ENCODE results near the gene RPL19.
"Not testable (repeated sequence)": the region's sequence is repeated elsewhere in the genome, so short reads cannot be mapped to it uniquely, and the experiment has no call there.

DNA sequence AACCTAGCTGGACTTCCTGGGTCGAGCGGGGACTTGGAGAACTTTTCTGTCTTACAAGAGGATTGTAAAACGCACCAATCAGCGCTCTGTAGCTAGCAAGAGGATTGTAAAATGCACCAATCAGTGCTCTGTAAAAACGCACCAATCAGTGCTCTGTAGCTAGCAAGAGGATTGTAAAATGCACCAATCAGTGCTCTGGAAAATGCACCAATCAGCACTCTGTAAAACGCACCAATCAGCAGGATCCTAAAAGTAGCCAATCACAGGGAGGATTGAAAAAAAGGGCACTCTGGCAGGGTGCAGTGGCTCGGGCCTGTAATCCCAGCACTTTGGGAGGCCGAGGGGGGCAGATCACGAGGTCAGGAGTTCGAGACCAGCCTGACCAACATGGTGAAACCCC, 31.6 kb upstream of the RPL19 start:
- TF ChIP-seq CTCF (conservative IDR thresholded peaks at IDR 0.05; ENCODE audit: low read length); EZH2phosphoT487 (IDR thresholded peaks at IDR 0.05; ENCODE audit: borderline replicate concordance, low read depth, low read length): not testable (repeated sequence)
